Measurements from ENCODE around the gene CAPRIN1. TPM values are rescaled to one million over a fixed set of nuclear protein-coding genes. Genes with fewer than 3 reads are reported as not detected.
"Not testable (repeated sequence)": the region's sequence is repeated elsewhere in the genome, so short reads cannot be mapped to it uniquely, and the experiment has no call there.

The CAPRIN1 gene
- total and polyA plus RNA-seq, 10 of the 15 experiments (the other 5 are each of a cell fraction or from before 2014, with no cell fraction given), result 50.4 to 228 (median 191) TPM

DNA sequence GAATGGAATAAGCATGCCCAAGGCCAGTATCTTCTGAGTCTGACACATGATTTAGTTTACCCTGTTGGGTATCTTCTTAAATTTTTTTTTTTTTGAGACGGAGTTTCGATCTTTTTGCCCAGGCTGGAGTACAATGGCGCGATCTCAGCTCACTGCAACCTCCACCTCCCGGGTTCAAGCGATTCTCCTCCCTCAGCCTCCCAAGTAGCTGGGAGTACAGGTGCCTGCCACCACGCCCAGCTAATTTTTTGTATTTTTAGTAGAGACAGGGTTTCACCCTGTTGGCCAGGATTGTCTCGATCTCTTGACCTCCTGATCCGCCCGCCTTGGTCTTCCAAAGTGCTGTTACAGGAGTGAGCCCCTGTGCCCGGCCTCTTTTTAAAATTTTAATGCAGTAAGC lies 2.8 kb downstream of the CAPRIN1 start:
- H3K36me3 ChIP-seq (ENCODE audit: control insufficient read depth in 2 of 2, insufficient read depth in 2 of 2, low read length in 1 of 2); H4K20me1 ChIP-seq (ENCODE audit: control insufficient read depth, insufficient read depth); H3K4me1 ChIP-seq (ENCODE audit: control insufficient read depth, insufficient read depth, low read length); DNase-seq (ENCODE audit: low read depth, low spot score); H3K27ac ChIP-seq (ENCODE audit: control insufficient read depth, insufficient read depth); ATAC-seq; H3K27me3 ChIP-seq (replicated peaks in 1 of 2; ENCODE audit: control insufficient read depth in 2 of 2, insufficient read depth in 2 of 2, low read length in 1 of 2); FAIRE-seq; H3K9me3 ChIP-seq (replicated peaks; ENCODE audit: control insufficient read depth, insufficient read depth, low read length); H2AFZ ChIP-seq (ENCODE audit: control insufficient read depth, low read depth, low read length); BruUV-seq (replicated peaks); in situ Hi-C loops (cut with MboI): not testable (repeated sequence)
- ChIA-PET SMC1A (ENCODE audit: uncharacterized antibody, unreplicated experiment) (interaction anchor here (1.1 kb wide), 1 partner anchor 122 kb away, joined by 3 read pairs; no protein-coding TSS in a partner anchor), POLR2A (interaction anchor here (0.7 kb wide), 1 partner anchor 324 kb away, joined by 3 read pairs; no protein-coding TSS in a partner anchor), CTCF (interaction anchor here (0.6 kb wide), 1 partner anchor 9 kb away, joined by 3 read pairs; no protein-coding TSS in a partner anchor), RAD21 (ENCODE audit: unreplicated experiment) (interaction anchor here (1.0 to 1.8 kb wide), 2 partner anchors 14 to 54 kb away, joined by 3 to 5 read pairs; no protein-coding TSS in a partner anchor)
- 80% methylated on average over 11 of the region's 11 CpGs for WGBS (ENCODE audit: insufficient coverage, insufficient replicate concordance, low lambda C conversion rate, missing lambda C conversion rate)
- intact Hi-C loops (cut with micrococcal nuclease; ENCODE audit: unreplicated experiment), result loop anchor here (5.0 to 10.0 kb wide), 2 partner anchors 303 to 670 kb away; partner anchors contain the start of gene ABTB2
- TF ChIP-seq MLLT1 (IDR thresholded peaks at IDR 0.05), result peak; percentile 72
- Histone ChIP-seq H3K4me3 (peak overlapping the region; percentile 96), H3K4me2 (ENCODE audit: control insufficient read depth, insufficient read depth) (0 out of 2 replicates have a peak overlapping the region, but pooled peaks have one; percentile 54), H3K9ac (ENCODE audit: control insufficient read depth, insufficient read depth, low read length) (peak overlapping the region; percentile 99; the same call in 1 of the 2 replicates), H3K79me2 (ENCODE audit: control insufficient read depth, insufficient read depth, low read length) (peaks cover 70% of the 10 kb centered on the region)

DNA sequence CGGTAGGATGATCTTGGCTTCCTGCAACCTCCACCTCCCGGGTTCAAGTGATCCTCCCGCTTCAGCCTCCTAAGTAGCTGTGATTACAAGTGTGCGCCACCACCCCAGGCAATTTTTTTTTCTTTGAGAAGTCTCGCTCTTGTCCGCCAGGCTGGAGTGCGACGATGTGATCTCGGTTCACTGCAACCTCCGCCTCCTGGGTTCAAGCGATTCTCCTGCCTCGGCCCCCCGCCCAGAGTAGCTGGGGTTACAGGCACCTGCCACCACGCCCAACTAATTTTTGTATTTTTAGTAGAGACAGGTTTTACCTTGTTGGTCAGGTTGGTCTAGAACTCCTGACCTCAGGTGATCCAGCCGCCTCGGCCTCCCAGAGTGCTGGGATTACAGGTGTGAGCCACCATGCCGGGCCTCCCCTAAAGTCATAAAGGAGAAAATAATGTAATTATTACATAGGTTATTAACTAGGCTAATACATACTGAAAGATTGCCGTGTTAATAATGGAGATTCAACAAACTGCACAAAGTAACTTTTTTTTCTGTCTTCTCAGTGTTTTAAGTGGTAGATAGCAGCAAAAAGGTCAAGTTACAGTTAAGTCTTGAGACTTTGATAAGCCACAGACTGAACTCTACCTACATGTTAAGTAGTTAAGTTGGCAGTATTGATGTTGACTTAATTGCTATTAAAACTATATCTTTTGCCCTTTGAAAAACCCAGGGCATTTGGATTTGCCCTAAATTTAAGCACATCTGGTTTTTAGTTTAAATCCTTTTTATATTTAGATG lies 3.9 kb downstream of the CAPRIN1 start:
- H4K20me1 ChIP-seq (ENCODE audit: control insufficient read depth, insufficient read depth), result no peaks in the 10 kb centered on the region; the same call in 1 of the 2 replicates
- TF ChIP-seq RUNX3 (IDR thresholded peaks at IDR 0.05; ENCODE audit: low read length) (no peak), EP300 (IDR thresholded peaks at IDR 0.05; ENCODE audit: borderline replicate concordance in 1 of 2, control insufficient read depth in 1 of 2, low read depth in 2 of 2, low read length in 2 of 2) (no peak), RCOR1 (conservative IDR thresholded peaks at IDR 0.05; ENCODE audit: low read depth, low read length) (no peak), MLLT1 (IDR thresholded peaks at IDR 0.05) (peak; percentile 67), STAT3 (IDR thresholded peaks at IDR 0.05; ENCODE audit: low read depth, low read length) (no peak)
- TF ChIP-seq, protein P1, sequence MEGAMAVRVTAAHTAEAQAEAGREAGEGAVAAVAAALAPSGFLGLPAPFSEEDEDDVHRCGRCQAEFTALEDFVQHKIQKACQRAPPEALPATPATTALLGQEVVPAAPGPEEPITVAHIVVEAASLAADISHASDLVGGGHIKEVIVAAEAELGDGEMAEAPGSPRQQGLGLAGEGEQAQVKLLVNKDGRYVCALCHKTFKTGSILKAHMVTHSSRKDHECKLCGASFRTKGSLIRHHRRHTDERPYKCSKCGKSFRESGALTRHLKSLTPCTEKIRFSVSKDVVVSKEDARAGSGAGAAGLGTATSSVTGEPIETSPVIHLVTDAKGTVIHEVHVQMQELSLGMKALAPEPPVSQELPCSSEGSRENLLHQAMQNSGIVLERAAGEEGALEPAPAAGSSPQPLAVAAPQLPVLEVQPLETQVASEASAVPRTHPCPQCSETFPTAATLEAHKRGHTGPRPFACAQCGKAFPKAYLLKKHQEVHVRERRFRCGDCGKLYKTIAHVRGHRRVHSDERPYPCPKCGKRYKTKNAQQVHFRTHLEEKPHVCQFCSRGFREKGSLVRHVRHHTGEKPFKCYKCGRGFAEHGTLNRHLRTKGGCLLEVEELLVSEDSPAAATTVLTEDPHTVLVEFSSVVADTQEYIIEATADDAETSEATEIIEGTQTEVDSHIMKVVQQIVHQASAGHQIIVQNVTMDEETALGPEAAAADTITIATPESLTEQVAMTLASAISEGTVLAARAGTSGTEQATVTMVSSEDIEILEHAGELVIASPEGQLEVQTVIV (IDR thresholded peaks at IDR 0.05; ENCODE audit: borderline replicate concordance, partially characterized antibody), result no peak

More for the DNA sequence above, 3.9 kb downstream of the CAPRIN1 start:
- no peak for ATAC-seq
- ChIA-PET SMC1A (ENCODE audit: uncharacterized antibody, unreplicated experiment) (interaction anchor here (1.2 to 1.8 kb wide), 4 partner anchors 43 to 193 kb away, joined by 3 to 6 read pairs (median 3); no protein-coding TSS in a partner anchor), POLR2A (no interaction called here), RAD21 (ENCODE audit: unreplicated experiment) (interaction anchor here (1.0 to 1.1 kb wide), 2 partner anchors 21 to 51 kb away, joined by 5 to 8 read pairs; partner anchors contain the start of gene NAT10), CTCF (interaction anchor here (0.6 to 1.3 kb wide), 3 partner anchors 13 to 310 kb away, joined by 3 read pairs; no protein-coding TSS in a partner anchor)
- Histone ChIP-seq H3K4me3 (peak overlapping the region; percentile 61), H3K27me3 (replicated peaks in 1 of 2; ENCODE audit: control insufficient read depth in 2 of 2, insufficient read depth in 2 of 2, low read length in 1 of 2) (no peaks in the 10 kb centered on the region), H3K9ac (ENCODE audit: control insufficient read depth, insufficient read depth, low read length) (peak overlapping the region; percentile 39; the same call in 1 of the 2 replicates), H3K27ac (ENCODE audit: control insufficient read depth, insufficient read depth) (no peak overlapping the region), H3K4me1 (ENCODE audit: control insufficient read depth, insufficient read depth, low read length) (no peaks in the 10 kb centered on the region; the same call in 1 of the 2 replicates), H2AFZ (ENCODE audit: control insufficient read depth, low read depth, low read length) (no peak overlapping the region), H3K36me3 (ENCODE audit: control insufficient read depth in 2 of 2, insufficient read depth in 2 of 2, low read length in 1 of 2) (peaks cover 0 to 4% of the 10 kb centered on the region in 2 experiments; a peak in 3 of 4 replicates), H3K79me2 (ENCODE audit: control insufficient read depth, insufficient read depth, low read length) (peaks cover 81% of the 10 kb centered on the region), H3K4me2 (ENCODE audit: control insufficient read depth, insufficient read depth) (peak overlapping the region; percentile 64), H3K9me3 (replicated peaks; ENCODE audit: control insufficient read depth, insufficient read depth, low read length) (no peaks in the 10 kb centered on the region)
- FAIRE-seq, result no peak
- in situ Hi-C loops (cut with MboI), result no loop called here
- no TSS peak for BruUV-seq (replicated peaks)
- DNase-seq (ENCODE audit: low read depth, low spot score), result no peak
- WGBS (ENCODE audit: insufficient coverage, insufficient replicate concordance, low lambda C conversion rate, missing lambda C conversion rate), result 95% methylated on average over 18 of the region's 18 CpGs
- intact Hi-C loops (cut with micrococcal nuclease; ENCODE audit: unreplicated experiment), result loop anchor here (10.0 kb wide), 1 partner anchor 671 kb away; no protein-coding TSS in a partner anchor

Measured in GM12878 (cell line).